ENCODE results near the gene JARID2.

DNA sequence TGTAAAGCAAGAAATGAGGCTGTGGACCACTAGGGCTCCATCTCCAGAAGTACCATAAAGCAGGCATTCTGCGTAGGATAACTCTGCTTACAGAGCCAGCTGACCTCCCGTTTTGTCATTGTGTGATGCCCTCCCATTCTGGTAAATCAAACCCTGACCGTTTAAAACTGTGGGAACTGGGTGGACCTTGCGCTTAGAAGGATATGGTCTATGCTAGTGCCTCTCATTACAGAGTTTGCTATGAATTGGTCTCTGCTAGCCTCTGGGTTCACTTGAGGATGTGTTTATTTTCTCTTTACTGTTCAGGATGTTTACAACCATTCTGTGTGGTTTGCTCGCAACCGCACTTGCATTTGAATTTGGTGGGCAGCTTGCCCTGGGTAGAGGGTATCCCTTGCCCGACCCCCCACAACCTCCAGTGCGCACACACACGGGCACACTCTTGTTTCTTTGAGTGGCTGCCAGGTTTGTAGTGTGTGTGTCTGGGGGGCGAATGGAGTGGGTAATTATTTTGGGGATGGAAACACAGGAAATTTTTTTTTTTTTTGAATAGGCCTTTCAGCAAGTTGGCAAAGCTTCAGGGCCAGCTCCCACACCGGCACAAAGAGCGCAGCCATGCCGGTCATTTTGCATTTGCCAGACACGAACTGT, 198.3 kb downstream of the JARID2 start:
- TF ChIP-seq EZH2 (optimal IDR thresholded peaks at IDR 0.05; ENCODE audit: low read depth, low read length) (no peak), CTCF (IDR thresholded peaks at IDR 0.05; ENCODE audit: low read length) (no peak)
